BLaER1 (cell line): ENCODE measurements around the gene SERBP1.
"Not testable (repeated sequence)": the region's sequence is repeated elsewhere in the genome, so short reads cannot be mapped to it uniquely, and the experiment has no call there.

Experiments used
- H3K27ac ChIP-seq: shearing (Covaris generic); formaldehyde crosslinking; 2 replicates; pipeline ENCODE4 v1.8.1; 2022
- H3K27me3 ChIP-seq: shearing (Covaris generic); formaldehyde crosslinking; 2 replicates; pipeline ENCODE4 v1.8.1; 2022
- H3K36me3 ChIP-seq: shearing (Covaris generic); formaldehyde crosslinking; 2 replicates; pipeline ENCODE4 v1.8.1; 2022
- H3K4me1 ChIP-seq: shearing (Covaris generic); formaldehyde crosslinking; 2 replicates; pipeline ENCODE4 v1.8.1; 2022
- H3K4me2 ChIP-seq: shearing (Covaris generic); formaldehyde crosslinking; 2 replicates; pipeline ENCODE4 v1.8.1; 2022
- H3K4me3 ChIP-seq: shearing (Covaris generic); formaldehyde crosslinking; 2 replicates; pipeline ENCODE4 v1.8.1; 2022
- H3K9ac ChIP-seq: shearing (Covaris generic); formaldehyde crosslinking; 2 replicates; pipeline ENCODE4 v1.8.1; 2022
- H3K9me3 ChIP-seq: shearing (Covaris generic); formaldehyde crosslinking; 2 replicates; pipeline ENCODE4 v1.8.1; 2022
- H4K20me1 ChIP-seq: shearing (Covaris generic); formaldehyde crosslinking; 2 replicates; pipeline ENCODE4 v1.8.1; 2022
- Cebpa-rat ChIP-seq: shearing (Covaris generic); IDR thresholded peaks from 2 replicates; pipeline ENCODE4 v1.8.1; 2022

SERBP1 gene

GRCh38 chr1:67408148-67408547 is 22.1 kb downstream of the SERBP1 start:
- no peak overlapping the region for H3K4me3 ChIP-seq
- H4K20me1 ChIP-seq = peaks cover 80% of the 10 kb centered on the region
- no peak for TF ChIP-seq Cebpa-rat
- no peaks in the 10 kb centered on the region for H3K4me1 ChIP-seq
- no peak overlapping the region for H3K27ac ChIP-seq
- H3K9me3 ChIP-seq = no peaks in the 10 kb centered on the region
- H3K36me3 ChIP-seq = peaks cover 44% of the 10 kb centered on the region
- H3K9ac ChIP-seq = no peak overlapping the region
- H3K27me3 ChIP-seq = no peaks in the 10 kb centered on the region
- no peak overlapping the region for H3K4me2 ChIP-seq

GRCh38 chr1:67407498-67407897 is 22.7 kb downstream of the SERBP1 start:
- H4K20me1 ChIP-seq = peaks cover 76% of the 10 kb centered on the region
- no peaks in the 10 kb centered on the region for H3K9me3 ChIP-seq
- TF ChIP-seq Cebpa-rat = no peak

GRCh38 chr1:67405473-67406245 is 24.5 kb downstream of the SERBP1 start:
- Histone ChIP-seq H3K27ac (no peak overlapping the region), H3K4me3 (no peak overlapping the region), H3K4me1 (no peaks in the 10 kb centered on the region), H3K27me3 (no peaks in the 10 kb centered on the region), H3K9ac (no peak overlapping the region), H4K20me1 (peaks cover 66% of the 10 kb centered on the region), H3K36me3 (peaks cover 33% of the 10 kb centered on the region), H3K4me2 (no peak overlapping the region), H3K9me3 (no peaks in the 10 kb centered on the region)
- TF ChIP-seq Cebpa-rat = no peak

More at GRCh38 chr1:67407498-67407897, 22.7 kb downstream of the SERBP1 start:
- no peak overlapping the region for H3K4me3 ChIP-seq
- no peak overlapping the region for H3K4me2 ChIP-seq
- H3K4me1 ChIP-seq = no peaks in the 10 kb centered on the region
- no peak overlapping the region for H3K9ac ChIP-seq
- peaks cover 40% of the 10 kb centered on the region for H3K36me3 ChIP-seq
- no peak overlapping the region for H3K27ac ChIP-seq
- no peaks in the 10 kb centered on the region for H3K27me3 ChIP-seq

- Histone ChIP-seq H3K27me3 (no peaks in the 10 kb centered on the region), H3K9me3 (no peaks in the 10 kb centered on the region), H4K20me1 (peaks cover 55% of the 10 kb centered on the region), H3K36me3 (peaks cover 33% of the 10 kb centered on the region), H3K27ac (no peak overlapping the region), H3K4me1 (no peaks in the 10 kb centered on the region), H3K4me3 (no peak overlapping the region), H3K4me2 (no peak overlapping the region), H3K9ac (no peak overlapping the region)
- no peak for TF ChIP-seq Cebpa-rat
These were observed 26.0 kb downstream of the SERBP1 start for GRCh38 chr1:67404212-67404620.

- H3K36me3 ChIP-seq = peaks cover 57% of the 10 kb centered on the region
- no peak for TF ChIP-seq Cebpa-rat
- H3K4me1 ChIP-seq = no peaks in the 10 kb centered on the region
- no peaks in the 10 kb centered on the region for H3K9me3 ChIP-seq
- H3K27ac ChIP-seq = no peak overlapping the region
- H3K4me3 ChIP-seq = no peak overlapping the region
- peaks cover 28% of the 10 kb centered on the region for H4K20me1 ChIP-seq
- no peaks in the 10 kb centered on the region for H3K27me3 ChIP-seq
- no peak overlapping the region for H3K9ac ChIP-seq
- no peak overlapping the region for H3K4me2 ChIP-seq
These were observed 28.8 kb downstream of the SERBP1 start for GRCh38 chr1:67401443-67401842.

GRCh38 chr1:67400029-67400786 is 30.0 kb downstream of the SERBP1 start:
- not testable (repeated sequence) for H3K27me3 ChIP-seq, H3K9ac ChIP-seq, H3K4me1 ChIP-seq, H3K4me3 ChIP-seq, H3K9me3 ChIP-seq, H3K27ac ChIP-seq, H3K4me2 ChIP-seq
- peaks cover 17% of the 10 kb centered on the region; the same call in 1 of the 2 replicates for H4K20me1 ChIP-seq
- H3K36me3 ChIP-seq = peaks cover 64% of the 10 kb centered on the region

- Histone ChIP-seq H4K20me1 (peaks cover 16% of the 10 kb centered on the region; the same call in 1 of the 2 replicates), H3K27me3 (no peaks in the 10 kb centered on the region), H3K4me2 (no peak overlapping the region), H3K27ac (no peak overlapping the region), H3K4me3 (no peak overlapping the region), H3K4me1 (no peaks in the 10 kb centered on the region), H3K9me3 (no peaks in the 10 kb centered on the region), H3K9ac (no peak overlapping the region), H3K36me3 (peaks cover 72% of the 10 kb centered on the region)
- no peak for TF ChIP-seq Cebpa-rat
These were observed 30.8 kb downstream of the SERBP1 start for GRCh38 chr1:67399199-67399993.

GRCh38 chr1:67394548-67394947 is 35.7 kb downstream of the SERBP1 start:
- H3K27me3 ChIP-seq = no peaks in the 10 kb centered on the region
- H3K36me3 ChIP-seq = peaks cover 99% of the 10 kb centered on the region
- no peaks in the 10 kb centered on the region for H3K9me3 ChIP-seq
- no peaks in the 10 kb centered on the region for H3K4me1 ChIP-seq
- no peak for TF ChIP-seq Cebpa-rat
- H3K9ac ChIP-seq = no peak overlapping the region
- no peak overlapping the region for H3K4me3 ChIP-seq
- H3K4me2 ChIP-seq = no peak overlapping the region
- H4K20me1 ChIP-seq = no peaks in the 10 kb centered on the region
- H3K27ac ChIP-seq = no peak overlapping the region

- no peaks in the 10 kb centered on the region for H3K27me3 ChIP-seq
- TF ChIP-seq Cebpa-rat = no peak
These were observed 36.5 kb downstream of the SERBP1 start for GRCh38 chr1:67393737-67394136.

More at GRCh38 chr1:67393737-67394136, 36.5 kb downstream of the SERBP1 start:
- Histone ChIP-seq H3K4me3 (no peak overlapping the region), H3K9me3 (no peaks in the 10 kb centered on the region), H3K4me2 (no peak overlapping the region), H3K27ac (no peak overlapping the region), H3K4me1 (no peaks in the 10 kb centered on the region), H3K36me3 (peaks cover 97% of the 10 kb centered on the region), H3K9ac (no peak overlapping the region), H4K20me1 (no peaks in the 10 kb centered on the region)
